GM18520 (cell line): ENCODE measurements around the gene PDE9A.

Experiments used
- ATAC-seq: cut with Tn5 transposase; IDR thresholded peaks from one replicate; pipeline ENCODE4 v1.9.1; 2021; ENCODE audit not compliant: unreplicated experiment

Gene PDE9A

GRCh38 chr21:42768324-42769121 is 115.1 kb downstream of the PDE9A start:
- no peak for ATAC-seq

- no peak for ATAC-seq
These were observed 115.9 kb downstream of the PDE9A start for GRCh38 chr21:42769183-42769819.

GRCh38 chr21:42769820-42770716 is 116.6 kb downstream of the PDE9A start:
- ATAC-seq = no peak

- no peak for ATAC-seq
These were observed 117.5 kb downstream of the PDE9A start for GRCh38 chr21:42770717-42771502.

GRCh38 chr21:42771503-42771805 is 118.0 kb downstream of the PDE9A start:
- ATAC-seq = no peak

- ATAC-seq = no peak
These were observed 121.7 kb downstream of the PDE9A start for GRCh38 chr21:42775123-42775522.

GRCh38 chr21:42775891-42776290 is 122.5 kb downstream of the PDE9A start:
- no peak for ATAC-seq

- no peak for ATAC-seq
These were observed 123.8 kb downstream of the PDE9A start for GRCh38 chr21:42777064-42777756.

- no peak for ATAC-seq
These were observed 124.4 kb downstream of the PDE9A start for GRCh38 chr21:42777757-42778344.

GRCh38 chr21:42779431-42779861 is 126.0 kb downstream of the PDE9A start:
- ATAC-seq = no peak

- no peak for ATAC-seq
These were observed 127.2 kb downstream of the PDE9A start for GRCh38 chr21:42780617-42781016.

GRCh38 chr21:42781150-42781970 is 127.9 kb downstream of the PDE9A start:
- no peak for ATAC-seq

GRCh38 chr21:42781971-42782722 is 128.7 kb downstream of the PDE9A start:
- no peak for ATAC-seq

GRCh38 chr21:42782723-42783242 is 129.4 kb downstream of the PDE9A start:
- no peak for ATAC-seq

GRCh38 chr21:42784276-42784675 is 130.9 kb downstream of the PDE9A start:
- no peak for ATAC-seq

GRCh38 chr21:42784896-42785451 is 131.6 kb downstream of the PDE9A start:
- no peak for ATAC-seq

GRCh38 chr21:42785666-42786427 is 132.4 kb downstream of the PDE9A start:
- no peak for ATAC-seq
